ENCODE results near the gene MYCT1.
"Not testable (repeated sequence)": the region's sequence is repeated elsewhere in the genome, so short reads cannot be mapped to it uniquely, and the experiment has no call there.

MYCT1 gene, protein sequence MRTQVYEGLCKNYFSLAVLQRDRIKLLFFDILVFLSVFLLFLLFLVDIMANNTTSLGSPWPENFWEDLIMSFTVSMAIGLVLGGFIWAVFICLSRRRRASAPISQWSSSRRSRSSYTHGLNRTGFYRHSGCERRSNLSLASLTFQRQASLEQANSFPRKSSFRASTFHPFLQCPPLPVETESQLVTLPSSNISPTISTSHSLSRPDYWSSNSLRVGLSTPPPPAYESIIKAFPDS

DNA sequence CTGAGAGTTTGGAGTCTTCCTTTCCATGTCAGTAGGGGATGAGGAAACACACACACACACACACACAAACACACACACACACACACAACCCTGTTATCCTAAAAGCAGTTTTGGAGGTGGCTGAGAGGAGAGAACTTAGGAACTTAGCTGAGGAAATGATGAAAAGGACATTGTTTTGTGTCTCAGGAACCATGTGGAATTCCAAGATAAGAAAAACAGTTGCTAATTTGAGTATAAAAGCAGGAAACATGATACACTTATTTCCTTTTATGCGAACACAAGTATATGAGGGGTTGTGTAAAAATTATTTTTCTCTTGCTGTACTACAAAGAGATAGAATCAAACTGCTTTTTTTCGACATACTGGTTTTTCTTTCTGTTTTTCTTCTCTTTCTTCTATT lies at the start of gene MYCT1:
Gene MYCT1, plus strand, starts transcription at position 264 of the 400 bp plus-strand sequence. Its CDS starts 6 bp downstream, at position 270.
- DNase-seq (ENCODE audit: low read depth in 2 of 2, low spot score in 1 of 2), result no peak

DNA sequence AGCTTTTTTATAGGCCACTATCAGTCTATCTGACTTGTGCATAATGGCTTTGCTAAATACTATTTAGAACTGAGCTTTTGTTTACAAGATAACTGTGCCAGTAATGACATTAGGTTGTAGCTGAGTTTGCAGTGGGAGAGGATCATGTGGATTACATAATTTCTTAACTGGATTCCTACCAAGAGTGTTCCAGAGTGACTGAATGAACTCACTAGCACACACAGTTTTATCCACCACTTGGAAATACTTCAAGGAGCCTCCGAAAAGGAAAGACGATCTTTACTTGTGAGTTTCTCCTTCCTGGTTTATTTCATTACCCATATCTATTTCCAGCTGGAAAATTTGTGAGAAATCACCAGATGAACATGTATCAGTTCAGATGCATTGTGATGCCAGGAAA lies 49.6 kb upstream of the MYCT1 start:
- DNase-seq (ENCODE audit: low read depth in 2 of 2, low spot score in 1 of 2), result no peak

DNA sequence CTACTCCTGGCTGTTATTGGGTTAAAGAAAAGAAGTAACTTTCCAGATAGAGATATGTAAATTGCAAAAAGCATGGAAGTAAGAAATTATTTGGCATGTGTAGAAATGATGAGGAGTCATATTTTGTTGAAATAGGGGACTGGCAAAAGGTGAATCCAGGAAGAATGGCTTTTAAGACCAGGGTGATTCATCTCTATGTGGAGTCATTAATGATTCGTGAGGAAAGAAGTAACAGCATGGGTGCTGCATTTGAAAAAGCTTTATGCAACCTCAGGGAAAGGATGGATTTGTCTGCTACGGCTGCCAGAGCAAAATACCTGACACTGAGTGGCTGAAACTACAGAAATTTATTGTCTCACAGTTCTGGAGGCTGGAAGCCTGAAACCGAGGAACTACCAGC lies 45.7 kb upstream of the MYCT1 start:
- DNase-seq (ENCODE audit: low read depth in 2 of 2, low spot score in 1 of 2), result no peak

DNA sequence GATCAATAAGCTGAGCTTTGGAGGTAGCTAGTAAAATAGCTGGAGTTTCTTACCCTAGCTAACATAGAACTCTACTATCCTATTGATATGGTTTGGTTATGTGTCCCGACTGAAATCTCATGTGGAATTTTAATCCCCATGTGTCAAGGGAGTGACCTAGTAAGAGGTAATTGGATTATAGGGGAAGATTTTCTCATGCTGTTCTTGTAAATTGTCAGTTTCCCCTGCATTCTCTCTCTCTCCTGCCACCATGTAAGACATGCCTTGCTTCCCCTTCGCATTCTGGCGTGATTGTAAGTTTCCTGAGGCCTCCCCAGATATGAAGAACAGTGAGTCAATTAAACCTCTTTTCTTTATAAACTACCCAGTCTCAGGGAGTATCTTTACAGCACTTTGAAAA lies 35.9 kb upstream of the MYCT1 start:
- no peak for DNase-seq (ENCODE audit: low read depth in 2 of 2, low spot score in 1 of 2)

DNA sequence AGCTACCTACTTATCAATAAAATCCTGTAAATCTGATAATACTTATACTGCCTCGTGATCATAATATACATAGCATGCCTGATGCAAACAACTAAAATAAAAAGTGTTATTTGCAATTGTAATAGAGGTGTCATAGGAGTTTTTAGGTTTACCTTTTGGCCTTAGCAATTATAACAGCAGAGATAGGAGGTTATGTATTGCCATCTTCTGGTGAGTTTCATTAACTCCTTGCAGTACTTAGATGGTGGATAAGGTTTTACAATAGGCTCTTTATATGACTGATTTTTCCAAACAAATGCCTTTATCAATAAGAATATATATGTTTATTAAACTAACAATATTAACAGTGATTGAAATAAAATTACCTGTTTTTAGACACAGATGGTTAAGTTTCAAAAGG lies 27.8 kb upstream of the MYCT1 start:
- no peak for DNase-seq (ENCODE audit: low read depth in 2 of 2, low spot score in 1 of 2)

DNA sequence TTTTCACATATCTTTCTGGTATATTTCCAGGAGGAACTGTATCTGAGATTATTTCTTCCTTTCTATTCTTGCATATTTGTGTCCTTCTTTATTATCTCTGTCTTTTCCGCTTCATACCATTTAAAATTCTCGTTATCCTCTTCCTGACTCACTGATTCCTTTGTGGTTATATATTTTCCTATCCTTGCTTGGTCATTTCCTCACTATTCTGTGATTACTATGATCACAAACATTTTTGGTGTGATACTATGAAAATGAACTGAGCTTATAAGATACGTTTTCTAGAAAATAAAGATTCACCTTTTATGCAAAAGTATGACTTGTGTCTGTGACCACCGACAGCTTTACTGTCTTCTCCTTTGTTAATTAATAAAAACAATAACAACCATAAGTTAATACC lies 26.5 kb upstream of the MYCT1 start:
- no peak for DNase-seq (ENCODE audit: low read depth in 2 of 2, low spot score in 1 of 2)

DNA sequence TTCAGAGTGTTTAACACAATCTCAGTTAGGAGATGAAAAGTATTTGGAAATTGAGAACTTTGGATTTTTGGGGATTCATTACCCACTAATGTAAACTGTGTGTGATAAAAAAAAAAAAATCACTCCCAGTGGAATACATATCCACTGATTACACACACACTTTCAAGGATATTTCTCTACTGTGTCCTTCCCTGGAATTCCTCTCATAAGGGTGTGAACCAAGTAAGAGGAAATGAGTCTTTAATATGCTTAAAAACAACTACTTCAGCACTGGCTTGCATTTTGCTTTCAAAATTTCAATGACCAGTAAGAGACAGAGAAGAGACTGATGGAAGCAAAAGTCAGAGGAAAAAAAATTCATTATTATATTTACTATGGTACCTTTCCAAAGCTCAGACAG lies 24.5 kb upstream of the MYCT1 start:
- DNase-seq (ENCODE audit: low read depth in 2 of 2, low spot score in 1 of 2), result no peak

DNA sequence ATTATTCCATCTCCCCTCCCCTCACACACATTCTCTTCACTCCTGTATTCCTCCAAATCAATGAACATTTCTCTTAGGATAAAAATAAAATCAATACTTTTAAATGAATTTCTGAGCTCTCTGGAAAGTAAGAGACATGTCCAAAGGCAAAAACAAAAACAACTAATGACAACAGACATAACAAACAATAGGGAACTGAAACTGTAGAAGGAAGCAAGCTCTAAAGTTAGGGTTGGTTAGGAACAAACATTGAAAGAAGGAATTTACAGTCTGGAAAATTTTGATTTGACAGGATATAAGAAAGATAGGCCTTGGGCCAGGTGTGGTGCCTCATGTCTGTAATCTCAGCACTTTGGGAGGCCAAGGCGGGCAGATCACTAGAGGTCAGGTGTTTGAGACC lies 17.5 kb upstream of the MYCT1 start:
- no peak for DNase-seq (ENCODE audit: low read depth in 2 of 2, low spot score in 1 of 2)

DNA sequence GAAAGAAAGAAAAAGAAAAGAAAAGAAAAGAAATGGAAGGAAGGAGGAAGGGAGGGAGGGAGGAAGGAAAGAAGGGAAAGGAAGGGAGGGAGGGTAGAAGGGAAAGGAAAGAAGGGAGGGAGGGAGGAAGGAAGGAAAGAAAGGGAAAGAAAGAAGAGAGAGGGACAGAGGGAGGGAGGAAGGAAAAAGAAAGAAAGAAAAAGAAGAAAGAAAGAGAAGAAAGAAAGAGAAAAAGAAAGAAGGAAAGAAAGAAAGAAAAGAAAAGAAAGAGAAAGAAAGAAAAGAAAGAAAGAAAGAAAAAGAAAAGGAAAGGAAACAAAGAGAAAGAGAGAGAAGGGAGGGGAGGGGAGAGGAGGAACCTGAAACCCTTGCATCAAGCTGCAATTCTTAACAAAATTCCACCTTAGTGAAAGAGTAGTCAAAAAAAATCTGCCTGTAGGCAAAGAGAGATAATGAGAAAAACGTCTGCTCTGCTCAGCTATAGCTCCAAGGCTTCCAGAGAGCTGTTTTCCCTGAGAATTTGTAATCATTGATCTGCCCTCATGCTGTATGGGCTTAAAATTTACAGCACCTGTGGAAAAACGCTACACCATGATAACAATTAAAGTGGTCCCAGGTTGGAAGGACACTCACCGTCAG lies 16.7 kb upstream of the MYCT1 start:
- DNase-seq (ENCODE audit: low read depth in 2 of 2, low spot score in 1 of 2), result no peak

DNA sequence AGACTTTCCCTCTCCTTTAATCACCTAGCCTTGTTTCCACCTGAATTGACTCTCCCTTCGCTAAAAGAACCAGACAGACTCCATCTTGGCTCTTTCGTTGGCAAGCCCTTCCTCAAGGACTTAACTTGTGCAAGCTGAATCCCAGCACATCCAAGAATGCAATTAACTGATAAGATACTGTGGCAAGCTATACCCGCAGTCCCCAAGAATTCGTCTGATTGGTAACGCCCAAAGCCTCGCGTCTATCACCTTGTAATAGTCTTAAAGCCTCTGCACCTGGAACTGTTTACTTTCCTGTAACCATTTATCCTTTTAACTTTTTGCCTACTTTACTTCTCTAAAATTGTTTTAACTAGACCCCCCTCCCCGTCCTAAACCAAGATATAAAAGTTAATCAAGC lies 15.6 kb upstream of the MYCT1 start:
- DNase-seq (ENCODE audit: low read depth in 2 of 2, low spot score in 1 of 2), result no peak

DNA sequence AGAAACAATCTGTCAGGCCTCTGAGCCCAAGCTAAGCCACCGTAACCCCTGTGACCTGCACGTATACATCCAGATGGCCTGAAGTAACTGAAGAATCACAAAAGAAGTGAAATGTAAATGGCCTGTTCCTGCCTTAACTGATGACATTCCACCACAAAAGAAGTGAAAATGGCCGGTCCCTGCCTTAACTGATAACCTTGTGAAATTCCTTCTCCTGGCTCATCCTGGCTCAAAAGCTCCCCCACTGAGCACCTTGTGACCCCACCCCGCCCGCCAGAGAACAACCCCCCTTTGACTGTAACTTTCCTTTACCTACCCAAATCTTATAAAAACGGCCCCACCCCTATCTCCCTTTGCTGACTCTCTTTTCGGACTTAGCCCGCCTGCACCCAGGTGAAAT lies 14.8 kb upstream of the MYCT1 start:
- not testable (repeated sequence) for DNase-seq (ENCODE audit: low read depth in 2 of 2, low spot score in 1 of 2)

DNA sequence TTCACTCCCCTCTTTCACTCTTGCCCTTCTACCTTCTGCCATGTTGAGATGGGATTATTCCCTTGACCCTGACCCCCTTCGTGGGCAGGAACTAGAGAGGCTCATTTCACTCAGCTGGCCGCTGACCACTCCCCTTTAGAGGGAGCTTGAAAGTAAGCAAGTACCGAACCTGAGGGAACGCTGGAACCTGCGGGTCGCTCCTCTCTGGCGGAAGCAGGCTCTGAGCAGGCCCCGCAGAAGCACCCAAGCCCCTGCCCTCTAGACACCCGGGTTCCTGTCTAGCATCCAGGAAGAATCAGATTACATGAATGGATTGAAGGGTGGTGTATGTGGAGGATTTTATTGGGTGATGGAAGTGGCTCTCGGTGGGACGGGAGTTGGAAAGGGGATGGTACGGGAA lies 11.9 kb upstream of the MYCT1 start:
- DNase-seq (ENCODE audit: low read depth in 2 of 2, low spot score in 1 of 2), result no peak

DNA sequence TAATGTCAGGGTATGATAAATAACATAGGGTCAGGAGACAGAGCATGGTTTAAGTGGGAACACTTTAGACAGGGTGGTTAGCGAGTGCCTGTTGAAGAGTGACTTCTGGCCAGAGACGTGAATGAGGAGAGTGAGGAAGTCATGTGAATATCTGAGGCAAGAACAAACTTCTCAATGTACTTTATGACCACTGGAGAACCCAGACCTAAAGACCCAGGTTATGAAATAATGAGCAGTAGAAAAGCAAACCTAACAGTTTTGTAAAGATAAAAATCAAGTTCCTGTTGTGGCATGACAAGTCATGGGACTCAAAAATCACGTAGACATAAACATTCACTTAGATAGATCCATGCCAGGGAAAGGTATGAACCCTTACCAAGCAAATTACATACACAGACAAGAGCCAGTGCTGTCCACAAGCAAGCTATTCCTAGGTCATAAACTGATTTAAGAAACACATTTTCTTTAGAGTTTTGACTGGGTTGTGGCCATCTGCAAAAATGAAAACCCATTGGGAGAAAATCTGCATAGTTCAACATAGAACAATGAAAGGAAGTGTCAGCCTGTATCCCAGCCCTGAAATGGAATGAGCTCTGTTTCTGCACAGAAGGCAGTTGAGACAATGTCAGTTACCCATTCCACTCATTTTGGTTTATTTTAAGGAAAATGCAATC lies 2.2 kb upstream of the MYCT1 start:
- DNase-seq (ENCODE audit: low read depth in 2 of 2, low spot score in 1 of 2), result no peak

DNA sequence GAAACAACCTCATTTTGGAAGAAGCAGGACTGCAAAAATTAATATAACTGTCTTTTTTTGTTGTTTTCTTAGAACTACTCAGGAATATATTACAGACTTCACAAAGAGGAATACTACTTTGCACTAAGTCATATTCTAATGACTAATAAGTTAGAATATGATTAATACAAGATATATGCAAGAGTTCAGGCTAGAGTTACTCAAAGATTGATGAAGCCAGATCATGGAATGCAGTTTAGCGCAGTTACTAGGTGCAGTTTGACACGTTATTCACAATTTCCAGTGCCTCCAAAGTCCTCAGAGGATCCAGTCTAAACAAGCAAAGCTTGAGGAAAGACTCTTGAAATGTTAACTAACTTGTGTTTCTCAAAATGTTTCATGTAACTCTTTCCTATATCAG lies 1.2 kb upstream of the MYCT1 start:
- DNase-seq (ENCODE audit: low read depth in 2 of 2, low spot score in 1 of 2), result no peak

DNA sequence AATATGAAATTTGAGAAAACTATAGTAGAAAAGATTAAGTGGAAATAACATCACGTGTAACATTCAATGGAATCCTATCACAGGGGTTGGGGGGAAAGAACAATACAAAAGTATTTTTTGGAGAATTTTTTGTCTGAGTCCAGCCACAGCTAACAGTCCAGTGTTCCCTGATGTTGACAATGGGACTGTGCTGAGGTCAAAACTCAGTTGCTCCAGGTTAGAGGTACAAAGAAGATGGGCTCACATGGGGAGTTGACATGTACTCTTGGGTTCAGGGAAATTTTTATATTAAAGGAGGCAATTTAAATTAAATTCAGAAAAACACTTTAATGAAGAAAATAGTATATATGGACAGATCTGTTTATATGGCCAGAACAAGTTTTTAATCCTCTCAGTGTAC lies 995 bp downstream of the MYCT1 start:
- no peak for DNase-seq (ENCODE audit: low read depth in 2 of 2, low spot score in 1 of 2)

DNA sequence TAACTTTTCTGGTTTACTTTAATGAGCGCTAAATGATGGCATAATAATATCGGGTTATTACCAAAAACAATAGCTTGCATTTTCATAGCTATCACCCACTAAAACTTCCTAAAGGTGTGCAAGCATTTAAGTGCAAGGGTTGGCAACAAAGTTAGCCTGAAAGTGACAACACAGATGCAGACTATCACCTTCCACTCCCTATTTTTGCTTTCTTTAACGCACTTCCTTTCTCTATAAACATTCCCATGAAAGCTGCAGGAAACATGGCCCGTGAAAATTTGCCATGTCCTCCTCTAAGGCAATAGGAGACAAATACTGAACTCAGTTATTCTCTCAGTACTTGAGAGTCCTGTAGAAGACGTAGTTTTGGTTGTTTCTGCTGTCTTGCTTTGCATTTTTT lies 2.7 kb downstream of the MYCT1 start:
- no peak for DNase-seq (ENCODE audit: low read depth in 2 of 2, low spot score in 1 of 2)

DNA sequence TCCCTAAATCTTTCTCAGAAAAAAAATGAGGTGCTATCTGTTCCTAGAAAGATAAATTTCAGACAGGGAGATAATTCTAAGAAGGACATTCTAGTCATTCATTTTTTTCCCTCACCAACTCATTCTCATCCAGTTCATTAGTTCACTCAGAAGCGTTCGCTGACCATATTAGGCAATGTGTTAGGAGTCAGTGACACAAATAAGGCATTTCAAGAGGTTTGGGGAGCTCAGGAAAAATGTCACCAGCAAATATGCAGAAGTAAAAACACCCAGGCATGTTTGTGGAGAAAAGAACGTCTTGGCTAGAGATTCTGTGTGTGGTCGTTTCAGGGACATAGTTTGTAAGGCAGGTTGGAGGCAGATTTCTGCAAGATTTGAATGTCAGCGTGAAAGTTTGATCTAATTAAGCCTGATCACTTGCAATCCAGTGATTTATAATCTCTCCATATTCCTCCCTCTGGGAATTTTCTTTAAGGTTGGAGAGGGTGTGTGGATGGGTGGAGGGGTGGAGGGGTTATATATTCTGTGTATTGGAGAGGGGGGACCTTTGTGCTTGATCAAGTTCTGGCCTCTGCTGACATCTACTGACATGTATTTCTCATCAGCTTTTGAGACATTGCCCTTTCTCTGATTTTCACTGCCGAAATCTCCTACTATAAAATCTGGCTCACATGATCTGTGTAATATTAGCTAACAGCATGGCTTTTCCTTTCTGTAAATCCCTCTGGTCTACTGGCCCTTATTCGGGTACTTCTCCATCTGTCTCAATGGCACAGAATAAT lies 3.6 kb downstream of the MYCT1 start:
- no peak for DNase-seq (ENCODE audit: low read depth in 2 of 2, low spot score in 1 of 2)

DNA sequence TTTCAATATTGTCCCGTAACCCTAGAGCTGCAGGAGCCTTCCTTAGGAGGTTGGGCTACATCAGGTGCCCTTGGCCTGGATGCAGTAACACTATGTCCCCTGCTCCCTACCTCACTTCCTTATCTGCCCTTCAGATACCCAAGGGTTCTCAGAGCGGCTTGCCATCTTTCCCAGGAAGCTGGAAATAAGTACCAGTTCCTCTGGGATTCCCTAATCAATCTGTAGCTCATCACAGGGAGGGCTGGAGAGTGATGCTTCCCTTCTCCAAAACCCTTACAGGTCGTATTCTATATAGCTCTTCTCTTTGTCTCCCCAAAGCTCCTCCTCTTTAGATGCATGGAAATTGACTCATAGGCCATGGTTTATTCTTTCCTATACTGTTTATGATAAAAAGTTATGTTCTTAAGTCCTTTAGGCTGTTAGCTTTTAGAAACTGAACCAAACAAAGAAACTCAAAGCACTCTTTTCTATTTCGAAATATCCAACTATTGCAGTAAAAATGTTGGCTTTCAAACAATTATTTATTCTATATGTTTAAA lies 4.2 kb downstream of the MYCT1 start:
- DNase-seq (ENCODE audit: low read depth in 2 of 2, low spot score in 1 of 2), result no peak

DNA sequence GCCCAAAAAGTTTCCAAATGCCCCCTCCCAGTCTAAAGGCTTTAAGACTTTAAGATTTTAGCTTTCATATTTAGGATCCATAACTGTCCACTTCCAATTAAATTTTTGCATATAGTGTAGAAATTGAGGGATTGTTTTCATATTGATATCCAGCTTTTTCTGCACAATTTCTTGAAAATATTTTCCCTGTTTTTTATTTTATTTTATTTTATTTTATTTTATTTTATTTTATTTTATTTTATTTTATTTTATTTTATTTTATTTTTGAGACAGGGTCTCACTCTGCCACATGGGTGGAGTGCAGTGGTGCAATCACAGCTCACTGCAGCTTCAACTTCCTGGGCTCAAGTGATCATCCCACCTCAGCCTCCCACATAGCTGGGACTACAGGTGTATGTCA lies 6.1 kb downstream of the MYCT1 start:
- not testable (repeated sequence) for DNase-seq (ENCODE audit: low read depth in 2 of 2, low spot score in 1 of 2)

DNA sequence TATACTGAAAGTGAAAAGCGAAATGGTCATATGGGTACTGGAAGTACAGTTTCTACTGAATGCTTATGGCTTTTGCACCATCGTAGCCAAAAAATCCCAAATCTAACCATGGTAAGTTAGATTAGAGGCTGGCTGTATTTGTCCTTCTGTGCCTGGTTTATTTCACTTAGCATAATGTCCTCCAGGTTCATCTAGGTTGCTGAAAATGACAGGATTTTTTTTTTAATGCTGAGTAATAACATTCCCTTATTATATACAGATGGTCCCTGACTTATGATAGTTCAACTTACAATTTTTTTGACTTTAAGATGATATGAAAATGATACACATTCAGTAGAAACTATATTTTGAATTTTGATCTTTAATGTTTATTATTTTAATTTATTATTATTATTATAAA lies 7.6 kb downstream of the MYCT1 start:
- no peak for DNase-seq (ENCODE audit: low read depth in 2 of 2, low spot score in 1 of 2)

DNA sequence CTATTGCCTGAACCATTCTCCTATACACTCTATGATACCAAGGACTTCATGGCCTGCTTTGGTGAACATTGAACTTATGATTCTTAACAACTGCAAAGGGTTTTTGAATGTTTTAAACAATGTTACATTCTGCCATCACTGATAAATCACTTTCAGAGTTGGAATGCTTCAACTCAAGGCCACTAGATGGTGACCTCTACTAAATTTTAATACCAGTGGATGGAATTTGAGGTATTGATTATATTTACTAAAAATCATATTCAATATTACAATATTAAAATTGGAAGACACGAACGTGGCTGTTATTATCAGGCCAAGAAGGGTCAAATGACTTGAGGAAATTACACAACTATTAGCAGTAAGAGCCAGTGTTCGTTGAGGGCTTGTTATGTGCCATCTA lies 18.6 kb downstream of the MYCT1 start:
- DNase-seq (ENCODE audit: low read depth in 2 of 2, low spot score in 1 of 2), result no peak

DNA sequence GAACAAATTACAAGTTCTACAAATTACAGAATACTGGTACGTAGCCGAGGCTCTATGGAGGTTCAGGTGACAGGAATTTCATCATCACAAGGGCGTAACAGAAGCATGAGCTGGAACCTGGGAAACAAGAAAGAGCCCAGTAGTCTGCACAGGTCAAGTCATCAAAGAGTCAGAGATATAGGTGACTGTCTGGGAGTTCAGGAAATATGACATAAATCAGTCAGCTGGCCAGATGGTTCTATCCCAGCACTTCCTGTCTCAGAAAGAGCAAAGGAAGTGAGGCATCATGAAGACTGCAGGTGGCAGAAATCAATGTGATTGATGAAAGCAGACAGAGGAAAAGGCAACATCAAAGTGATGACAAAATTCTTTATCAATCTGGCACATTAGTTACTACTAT lies 23.3 kb downstream of the MYCT1 start:
- no peak for DNase-seq (ENCODE audit: low read depth in 2 of 2, low spot score in 1 of 2)
